Peyer's patch (tissue), 4 donors: ENCODE results near the gene TRMT61A.

Source experiments
- POLR2A ChIP-seq, 2 donors: fragments of 450-650 bp; IDR thresholded peaks; one replicate each; pipeline ENCODE4 v1.5.1; 2017; ENCODE audit warnings: antibody characterized with exemption in 2 of 2, mild to moderate bottlenecking in 2 of 2, moderate library complexity in 2 of 2
- TF ChIP-seq, protein P1 (sequence below), 6 experiments: fragments of 450-650 bp in 4 of 6; fragments of 200-600 bp in 2 of 6; sonication (generic) in 1 of 6; IDR thresholded peaks; one replicate each; pipeline ENCODE4 v1.5.1; 2017 to 2019; ENCODE audit warnings: antibody characterized with exemption in 6 of 6, mild to moderate bottlenecking in 3 of 6, moderate library complexity in 1 of 6

DNA sequence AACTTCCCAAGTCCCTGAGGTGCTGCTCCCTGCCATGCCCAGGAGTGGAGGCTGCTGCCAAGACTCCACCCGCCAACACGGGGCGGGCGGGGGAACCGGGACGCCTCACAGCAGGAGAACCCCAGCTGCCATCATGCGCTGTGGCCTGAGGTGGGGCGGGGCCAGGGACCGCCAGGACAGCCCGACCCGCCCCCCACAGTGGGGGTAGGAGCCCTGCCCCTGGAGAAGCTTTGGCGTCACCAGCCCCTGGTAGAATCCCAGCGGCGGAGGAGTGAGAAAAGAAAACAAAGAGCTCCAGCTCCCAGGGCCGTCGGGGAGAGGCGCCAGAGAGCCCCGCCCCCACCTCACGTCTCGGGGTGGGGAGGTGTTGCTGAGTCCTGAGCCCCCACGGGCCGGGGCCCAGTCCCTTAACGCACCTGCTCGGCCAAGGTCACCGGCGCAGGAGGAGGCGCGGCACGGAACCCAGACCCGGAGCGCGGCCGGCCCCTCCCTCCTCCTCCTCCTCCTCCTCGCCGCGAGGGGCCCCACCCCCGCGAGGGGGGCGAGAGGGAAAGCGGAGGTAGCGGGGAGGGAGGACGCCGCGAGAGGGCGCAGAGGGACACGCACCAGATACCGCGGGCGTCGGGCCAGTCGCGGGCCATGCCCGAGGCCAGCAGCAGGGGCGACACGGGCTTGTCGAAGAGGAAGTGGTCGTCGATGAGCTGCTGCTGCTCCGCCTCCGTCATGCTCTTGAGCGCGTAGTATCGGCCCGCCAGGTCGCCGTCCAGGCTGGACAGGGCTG, 8.1 kb upstream of the TRMT61A start:
- TF ChIP-seq, protein P1, sequence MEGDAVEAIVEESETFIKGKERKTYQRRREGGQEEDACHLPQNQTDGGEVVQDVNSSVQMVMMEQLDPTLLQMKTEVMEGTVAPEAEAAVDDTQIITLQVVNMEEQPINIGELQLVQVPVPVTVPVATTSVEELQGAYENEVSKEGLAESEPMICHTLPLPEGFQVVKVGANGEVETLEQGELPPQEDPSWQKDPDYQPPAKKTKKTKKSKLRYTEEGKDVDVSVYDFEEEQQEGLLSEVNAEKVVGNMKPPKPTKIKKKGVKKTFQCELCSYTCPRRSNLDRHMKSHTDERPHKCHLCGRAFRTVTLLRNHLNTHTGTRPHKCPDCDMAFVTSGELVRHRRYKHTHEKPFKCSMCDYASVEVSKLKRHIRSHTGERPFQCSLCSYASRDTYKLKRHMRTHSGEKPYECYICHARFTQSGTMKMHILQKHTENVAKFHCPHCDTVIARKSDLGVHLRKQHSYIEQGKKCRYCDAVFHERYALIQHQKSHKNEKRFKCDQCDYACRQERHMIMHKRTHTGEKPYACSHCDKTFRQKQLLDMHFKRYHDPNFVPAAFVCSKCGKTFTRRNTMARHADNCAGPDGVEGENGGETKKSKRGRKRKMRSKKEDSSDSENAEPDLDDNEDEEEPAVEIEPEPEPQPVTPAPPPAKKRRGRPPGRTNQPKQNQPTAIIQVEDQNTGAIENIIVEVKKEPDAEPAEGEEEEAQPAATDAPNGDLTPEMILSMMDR (IDR thresholded peaks at IDR 0.05): peak; percentile 31 to 61 (median 48)
- peak in 1 of 2 donors; percentile 26 for TF ChIP-seq POLR2A (IDR thresholded peaks at IDR 0.05)
